PFSK-1 (cell line): ENCODE data around the gene SLC6A17.

Source experiments
- FOXP2 ChIP-seq: optimal IDR thresholded peaks from 2 replicates; pipeline ENCODE3; 2011; ENCODE audit warnings: borderline replicate concordance, control low read depth, inconsistent platforms; ENCODE audit not compliant: insufficient read depth; ENCODE audit errors: extremely low read length, extremely low read depth
- POLR2AphosphoS5 ChIP-seq: IDR thresholded peaks from 2 replicates; pipeline ENCODE4 v1.6.1; 2012; ENCODE audit warnings: low read depth, mild to moderate bottlenecking, control low read depth, low read length, moderate library complexity
- REST ChIP-seq, 2 experiments: IDR thresholded peaks; 2 replicates each; pipeline versions ENCODE4 v1.6.1 to v1.8.0; 2011 to 2012; ENCODE audit warnings: low read depth in 2 of 2, low read length in 2 of 2, control low read depth in 1 of 2, inconsistent platforms in 1 of 2, mild to moderate bottlenecking in 1 of 2, moderate library complexity in 1 of 2; ENCODE audit not compliant: insufficient read depth in 1 of 2
- SIN3A ChIP-seq: IDR thresholded peaks from 2 replicates; pipeline ENCODE4 v1.6.1; 2012; ENCODE audit warnings: mild to moderate bottlenecking, low read length, moderate library complexity, borderline replicate concordance; ENCODE audit not compliant: insufficient read depth
- TAF1 ChIP-seq: IDR thresholded peaks from 2 replicates; pipeline ENCODE4 v1.6.1; 2012; ENCODE audit warnings: low read length, control low read depth, borderline replicate concordance; ENCODE audit not compliant: insufficient read depth

SLC6A17 gene

GRCh38 chr1:110196917-110197765 is 46.8 kb downstream of the SLC6A17 start:
- TF ChIP-seq REST (IDR thresholded peaks at IDR 0.05; ENCODE audit: insufficient read depth in 1 of 2, low read depth in 2 of 2, low read length in 2 of 2) (no peak), TAF1 (no peak), SIN3A (no peak), POLR2AphosphoS5 (no peak), FOXP2 (no peak)

- TF ChIP-seq SIN3A = no peak
- no peak for TF ChIP-seq POLR2AphosphoS5
- no peak for TF ChIP-seq FOXP2
- no peak for TF ChIP-seq REST (IDR thresholded peaks at IDR 0.05; ENCODE audit: insufficient read depth in 1 of 2, low read depth in 2 of 2, low read length in 2 of 2)
- no peak for TF ChIP-seq TAF1
These were observed 47.8 kb downstream of the SLC6A17 start for GRCh38 chr1:110197905-110198629.

- TF ChIP-seq SIN3A (no peak), TAF1 (no peak), POLR2AphosphoS5 (no peak), REST (IDR thresholded peaks at IDR 0.05; ENCODE audit: insufficient read depth in 1 of 2, low read depth in 2 of 2, low read length in 2 of 2) (no peak), FOXP2 (no peak)
These were observed 48.5 kb downstream of the SLC6A17 start for GRCh38 chr1:110198746-110199145.

GRCh38 chr1:110200190-110200589 is 49.9 kb downstream of the SLC6A17 start:
- TF ChIP-seq TAF1 = no peak
- TF ChIP-seq POLR2AphosphoS5 = no peak
- no peak for TF ChIP-seq FOXP2
- TF ChIP-seq SIN3A = no peak
- no peak for TF ChIP-seq REST (IDR thresholded peaks at IDR 0.05; ENCODE audit: insufficient read depth in 1 of 2, low read depth in 2 of 2, low read length in 2 of 2)
